Adrenal gland (tissue), 5 donors: ENCODE results near the gene ANKRD17.

Experiments used
- POLR2A ChIP-seq, 2 donors: fragments of 450-650 bp; IDR thresholded peaks; one replicate each; pipeline ENCODE4 v1.6.1; 2017; ENCODE audit warnings: antibody characterized with exemption in 2 of 2, mild to moderate bottlenecking in 2 of 2, moderate library complexity in 1 of 2
- TF ChIP-seq, protein P1 (sequence below), 6 experiments: fragments of 450-650 bp in 4 of 6; fragments of 200-600 bp in 2 of 6; sonication (generic) in 1 of 6; IDR thresholded peaks; 1 replicate in 5 of 6; 2 replicates in 1 of 6; pipeline versions ENCODE4 v1.5.1 to v1.8.0; 2016 to 2021; ENCODE audit warnings: antibody characterized with exemption in 6 of 6, mild to moderate bottlenecking in 2 of 6, moderate library complexity in 1 of 6
- donor health status: DM: no; HTN: no; CAD: no.

GRCh38 chr4:73257234-73257633 lies 1.4 kb downstream of the ANKRD17 start:
- TF ChIP-seq POLR2A (IDR thresholded peaks at IDR 0.05): no peak
- TF ChIP-seq, protein P1, sequence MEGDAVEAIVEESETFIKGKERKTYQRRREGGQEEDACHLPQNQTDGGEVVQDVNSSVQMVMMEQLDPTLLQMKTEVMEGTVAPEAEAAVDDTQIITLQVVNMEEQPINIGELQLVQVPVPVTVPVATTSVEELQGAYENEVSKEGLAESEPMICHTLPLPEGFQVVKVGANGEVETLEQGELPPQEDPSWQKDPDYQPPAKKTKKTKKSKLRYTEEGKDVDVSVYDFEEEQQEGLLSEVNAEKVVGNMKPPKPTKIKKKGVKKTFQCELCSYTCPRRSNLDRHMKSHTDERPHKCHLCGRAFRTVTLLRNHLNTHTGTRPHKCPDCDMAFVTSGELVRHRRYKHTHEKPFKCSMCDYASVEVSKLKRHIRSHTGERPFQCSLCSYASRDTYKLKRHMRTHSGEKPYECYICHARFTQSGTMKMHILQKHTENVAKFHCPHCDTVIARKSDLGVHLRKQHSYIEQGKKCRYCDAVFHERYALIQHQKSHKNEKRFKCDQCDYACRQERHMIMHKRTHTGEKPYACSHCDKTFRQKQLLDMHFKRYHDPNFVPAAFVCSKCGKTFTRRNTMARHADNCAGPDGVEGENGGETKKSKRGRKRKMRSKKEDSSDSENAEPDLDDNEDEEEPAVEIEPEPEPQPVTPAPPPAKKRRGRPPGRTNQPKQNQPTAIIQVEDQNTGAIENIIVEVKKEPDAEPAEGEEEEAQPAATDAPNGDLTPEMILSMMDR (IDR thresholded peaks at IDR 0.05): peak; percentile 58 to 87 (median 82)
